G401 (cell line): ENCODE results near the gene PYURF. TPM values are rescaled to one million over a fixed set of nuclear protein-coding genes. Genes with fewer than 3 reads are reported as not detected.

Experiments
- DNase-seq: peaks from one replicate; pipeline ENCODE4 v3.0.0-alpha.2; 2015; ENCODE audit warnings: low spot score
- in situ Hi-C: cut with HindIII; loops from 2 replicates; pipeline ENCODE4 v1.10.0; 2016; ENCODE audit warnings: low sequenced_read_pairs, mixed read lengths
- total RNA-seq: library from RNA; depleted of rRNA; stranded (reverse); fragments of >200 nt; shearing (Covaris generic); gene quantifications from 2 replicates; pipeline ENCODE4 v1.2.3, GENCODE V29; 2014; rRNA removed

PYURF gene
- total RNA-seq, 1 experiment from 2014 or later = 198 TPM

GRCh38 chr4:88516746-88517145 lies 6.8 kb downstream of the PYURF start:
- no peak for DNase-seq
- in situ Hi-C loops = loop anchor here (25.0 kb wide), 1 partner anchor 254 kb away; no protein-coding TSS in a partner anchor

GRCh38 chr4:88514557-88515511 lies 8.7 kb downstream of the PYURF start:
- no peak for DNase-seq
- in situ Hi-C loops = loop anchor here (25.0 kb wide), 1 partner anchor 253 kb away; no protein-coding TSS in a partner anchor

- DNase-seq = no peak
- in situ Hi-C loops = loop anchor here (25.0 kb wide), 1 partner anchor 249 kb away; no protein-coding TSS in a partner anchor
Observed at GRCh38 chr4:88511236-88511635, 12.3 kb downstream of the PYURF start.

GRCh38 chr4:88503344-88503743 lies 20.2 kb downstream of the PYURF start:
- in situ Hi-C loops = loop anchor here (10.0 to 25.0 kb wide), 2 partner anchors 241 to 469 kb away; no protein-coding TSS in a partner anchor
- no peak for DNase-seq

- DNase-seq = no peak
- in situ Hi-C loops = no loop called here
Observed at GRCh38 chr4:88497859-88498409, 25.6 kb downstream of the PYURF start.

- no peak for DNase-seq
- in situ Hi-C loops = no loop called here
Observed at GRCh38 chr4:88489100-88489761, 34.3 kb downstream of the PYURF start.

GRCh38 chr4:88481537-88481936 lies 42.0 kb downstream of the PYURF start:
- DNase-seq = no peak
- in situ Hi-C loops = no loop called here

GRCh38 chr4:88478247-88478646 lies 45.3 kb downstream of the PYURF start:
- no peak for DNase-seq
- in situ Hi-C loops = no loop called here

GRCh38 chr4:88477229-88477860 lies 46.2 kb downstream of the PYURF start:
- no peak for DNase-seq
- in situ Hi-C loops = no loop called here

Other genes with a start within 250 kb of the PYURF start
- 21.2 and 21.4 TPM in 2 replicates for gene PPM1K, start 239.2 kb downstream of the PYURF start, total RNA-seq
- gene HERC6, start 144.9 kb downstream of the PYURF start, total RNA-seq = 5.5 and 6.5 TPM in 2 replicates
- 19.4 and 23.5 TPM in 2 replicates for gene HERC5, start 66.7 kb downstream of the PYURF start, total RNA-seq
- 0.78 and 4.1 TPM in 2 replicates for gene HERC3, start 68.7 kb upstream of the PYURF start, total RNA-seq
- 5.4 and 6.3 TPM in 2 replicates for gene NAP1L5, start 174.1 kb upstream of the PYURF start, total RNA-seq